Central memory CD8-positive, alpha-beta T cell (primary cell): ENCODE results near the gene SLC18A3.
A peak's percentile ranks its signal among the peaks of the same experiment; 100 is the strongest.

ENCODE experiments used
- ATAC-seq: fragments of 150-1000 bp; cut with Tn5 transposase; replicated peaks from 2 replicates; pipeline ENCODE4 v1.10.0; 2022; ENCODE audit warnings: mild to moderate bottlenecking, moderate FRiP score, moderate number of reproducible peaks; ENCODE audit not compliant: poor library complexity, severe bottlenecking; ENCODE audit errors: extremely low read depth
- DNase-seq, 2 donors: peaks; one replicate each; pipeline ENCODE4 v3.0.0; 2021; ENCODE audit warnings: low spot score in 2 of 2
- H3K27ac Mint-ChIP-seq: one replicate; pipeline ENCODE4 v1.8.0; 2022; ENCODE audit warnings: low read depth, mild to moderate bottlenecking, moderate library complexity, mixed read lengths
- H3K27me3 Mint-ChIP-seq: one replicate; pipeline ENCODE4 v1.8.0; 2022; ENCODE audit warnings: mixed read lengths
- H3K36me3 Mint-ChIP-seq: one replicate; pipeline ENCODE4 v1.8.0; 2022; ENCODE audit warnings: mild to moderate bottlenecking, moderate library complexity, mixed read lengths; ENCODE audit not compliant: insufficient read depth
- H3K4me1 Mint-ChIP-seq: one replicate; pipeline ENCODE4 v1.8.0; 2022; ENCODE audit warnings: mixed read lengths
- H3K4me3 Mint-ChIP-seq: one replicate; pipeline ENCODE4 v1.8.0; 2022; ENCODE audit warnings: mild to moderate bottlenecking, moderate library complexity, mixed read lengths
- H3K9me3 Mint-ChIP-seq: one replicate; pipeline ENCODE4 v1.8.0; 2022; ENCODE audit warnings: mixed read lengths

Gene SLC18A3

GRCh38 chr10:49598164-49598856 is 11.8 kb upstream of the SLC18A3 start:
- Mint-ChIP-seq H3K4me1 (peaks cover under 1% of the 10 kb centered on the region), H3K27me3 (peaks cover 53% of the 10 kb centered on the region), H3K36me3 (no peaks in the 10 kb centered on the region), H3K27ac (no peak overlapping the region), H3K9me3 (no peaks in the 10 kb centered on the region), H3K4me3 (no peak overlapping the region)
- ATAC-seq: no peak
- DNase-seq: no peak

- Mint-ChIP-seq H3K36me3 (no peaks in the 10 kb centered on the region), H3K4me1 (no peaks in the 10 kb centered on the region), H3K9me3 (no peaks in the 10 kb centered on the region), H3K27ac (no peak overlapping the region), H3K27me3 (peaks cover 55% of the 10 kb centered on the region), H3K4me3 (no peak overlapping the region)
- no peak for DNase-seq
- no peak for ATAC-seq
Measured at GRCh38 chr10:49598986-49599385, 11.1 kb upstream of the SLC18A3 start.

- Mint-ChIP-seq H3K27me3 (peaks cover 61% of the 10 kb centered on the region), H3K27ac (no peak overlapping the region), H3K4me1 (no peaks in the 10 kb centered on the region), H3K4me3 (no peak overlapping the region), H3K36me3 (no peaks in the 10 kb centered on the region), H3K9me3 (no peaks in the 10 kb centered on the region)
- DNase-seq: no peak
- no peak for ATAC-seq
Measured at GRCh38 chr10:49599546-49599945, 10.6 kb upstream of the SLC18A3 start.

GRCh38 chr10:49600046-49600445 is 10.1 kb upstream of the SLC18A3 start:
- Mint-ChIP-seq H3K4me1 (no peaks in the 10 kb centered on the region), H3K27ac (no peak overlapping the region), H3K4me3 (no peak overlapping the region), H3K36me3 (no peaks in the 10 kb centered on the region), H3K9me3 (no peaks in the 10 kb centered on the region), H3K27me3 (peaks cover 66% of the 10 kb centered on the region)
- ATAC-seq (no peak), DNase-seq (peak in 1 of 2 donors; percentile 6)

GRCh38 chr10:49600781-49601400 is 9.2 kb upstream of the SLC18A3 start:
- Mint-ChIP-seq H3K27me3 (peaks cover 74% of the 10 kb centered on the region), H3K4me1 (no peaks in the 10 kb centered on the region), H3K9me3 (no peaks in the 10 kb centered on the region), H3K27ac (no peak overlapping the region), H3K36me3 (peaks cover 2% of the 10 kb centered on the region), H3K4me3 (no peak overlapping the region)
- ATAC-seq: no peak
- no peak for DNase-seq

GRCh38 chr10:49601857-49602256 is 8.3 kb upstream of the SLC18A3 start:
- H3K27ac Mint-ChIP-seq: no peak overlapping the region
- peaks cover 2% of the 10 kb centered on the region for H3K36me3 Mint-ChIP-seq
- H3K4me3 Mint-ChIP-seq: no peak overlapping the region
- no peak for ATAC-seq
- H3K27me3 Mint-ChIP-seq: peaks cover 84% of the 10 kb centered on the region
- H3K4me1 Mint-ChIP-seq: peaks cover 3% of the 10 kb centered on the region
- DNase-seq: no peak
- H3K9me3 Mint-ChIP-seq: peaks cover 3% of the 10 kb centered on the region

GRCh38 chr10:49602380-49603023 is 7.6 kb upstream of the SLC18A3 start:
- no peak overlapping the region for H3K4me3 Mint-ChIP-seq
- peaks cover 10% of the 10 kb centered on the region for H3K4me1 Mint-ChIP-seq
- H3K27me3 Mint-ChIP-seq: peaks cover 91% of the 10 kb centered on the region
- H3K9me3 Mint-ChIP-seq: peaks cover 7% of the 10 kb centered on the region
- H3K36me3 Mint-ChIP-seq: peaks cover 2% of the 10 kb centered on the region
- no peak for DNase-seq
- ATAC-seq: no peak
- H3K27ac Mint-ChIP-seq: no peak overlapping the region

GRCh38 chr10:49605216-49605938 is 4.7 kb upstream of the SLC18A3 start:
- no peak for DNase-seq
- ATAC-seq: no peak
- Mint-ChIP-seq H3K36me3 (peaks cover 2% of the 10 kb centered on the region), H3K27ac (no peak overlapping the region), H3K9me3 (peaks cover 7% of the 10 kb centered on the region), H3K4me3 (no peak overlapping the region), H3K27me3 (peaks cover 91% of the 10 kb centered on the region), H3K4me1 (peaks cover 10% of the 10 kb centered on the region)

GRCh38 chr10:49605939-49606509 is 4.1 kb upstream of the SLC18A3 start:
- H3K36me3 Mint-ChIP-seq: peaks cover 2% of the 10 kb centered on the region
- no peak overlapping the region for H3K4me3 Mint-ChIP-seq
- H3K4me1 Mint-ChIP-seq: peaks cover 10% of the 10 kb centered on the region
- DNase-seq (no peak), ATAC-seq (no peak)
- peaks cover 7% of the 10 kb centered on the region for H3K9me3 Mint-ChIP-seq
- peaks cover 85% of the 10 kb centered on the region for H3K27me3 Mint-ChIP-seq
- H3K27ac Mint-ChIP-seq: no peak overlapping the region

- H3K4me3 Mint-ChIP-seq: no peak overlapping the region
- ATAC-seq: peak; percentile 58
Measured at GRCh38 chr10:49606981-49607535, 3.1 kb upstream of the SLC18A3 start.

GRCh38 chr10:49608166-49609005 is 1.7 kb upstream of the SLC18A3 start:
- Mint-ChIP-seq H3K4me3 (no peak overlapping the region), H3K27ac (no peak overlapping the region), H3K27me3 (peaks cover 85% of the 10 kb centered on the region), H3K9me3 (peaks cover 13% of the 10 kb centered on the region), H3K36me3 (peaks cover 2% of the 10 kb centered on the region), H3K4me1 (peaks cover 20% of the 10 kb centered on the region)
- DNase-seq: no peak
- ATAC-seq: no peak

More at GRCh38 chr10:49606981-49607535, 3.1 kb upstream of the SLC18A3 start:
- Mint-ChIP-seq H3K27ac (no peak overlapping the region), H3K9me3 (peaks cover 11% of the 10 kb centered on the region), H3K36me3 (peaks cover 2% of the 10 kb centered on the region), H3K4me1 (peaks cover 16% of the 10 kb centered on the region), H3K27me3 (peaks cover 85% of the 10 kb centered on the region)
- DNase-seq: peak; percentile 33 to 51
